Measurements from ENCODE around the gene COX20.

DNA sequence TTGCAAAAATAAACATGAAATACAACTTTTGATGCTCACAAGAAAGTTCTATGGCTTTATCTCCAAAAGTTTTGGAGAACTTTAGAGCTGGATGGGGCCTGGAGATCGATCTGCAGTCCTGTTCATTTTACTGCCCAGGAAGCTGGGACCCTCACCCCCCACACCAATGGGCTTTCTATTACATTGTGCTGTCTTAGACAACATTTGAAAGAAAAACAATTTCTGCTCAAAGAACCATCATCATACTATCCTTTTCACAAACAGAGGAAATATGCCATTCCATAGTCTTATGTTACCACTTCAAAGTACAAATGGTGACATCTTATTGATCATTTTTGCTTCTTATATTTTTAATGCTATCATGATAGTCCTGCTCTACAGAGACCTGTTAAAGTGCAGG lies 30.9 kb downstream of the COX20 start:
- TF ChIP-seq CTCF (IDR thresholded peaks at IDR 0.05; ENCODE audit: low read depth, low read length, poor library complexity, severe bottlenecking) (no peak), EZH2phosphoT487 (IDR thresholded peaks at IDR 0.05; ENCODE audit: borderline replicate concordance, low read length) (no peak)
